ENCODE data around the gene RNF181.
"Not testable (repeated sequence)": the region's sequence is repeated elsewhere in the genome, so short reads cannot be mapped to it uniquely, and the experiment has no call there.

Gene RNF181

DNA sequence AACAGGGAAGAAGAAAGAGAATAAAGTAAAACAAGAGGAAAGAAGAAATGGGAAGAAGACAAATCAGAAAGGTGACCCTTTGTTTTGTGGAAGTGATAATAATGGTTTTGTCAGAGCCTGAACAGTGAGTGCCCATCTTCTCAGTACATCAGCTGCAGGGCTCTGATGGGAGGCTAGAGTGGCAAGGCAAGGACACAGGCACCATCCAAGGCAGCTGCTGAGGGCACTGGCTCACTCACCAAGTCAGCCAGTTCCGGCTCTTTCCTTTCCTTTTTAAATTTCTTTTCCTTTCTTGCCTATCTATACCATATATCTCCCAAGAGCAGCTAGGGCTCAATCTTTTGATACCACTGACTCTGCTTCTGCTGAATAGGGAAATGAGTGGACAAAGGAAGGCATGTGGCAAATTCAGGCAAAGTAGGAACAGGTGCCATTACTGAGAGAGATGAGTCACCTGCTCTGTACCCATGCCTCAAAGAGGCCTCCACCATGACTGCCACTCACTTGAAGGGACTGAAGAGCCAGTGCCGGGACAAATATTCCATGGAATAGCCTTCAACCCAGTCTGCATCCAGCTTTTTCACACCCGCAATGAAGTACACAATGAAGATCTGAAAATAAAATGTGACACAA lies 40.4 kb upstream of the RNF181 start:
- H3K4me3 ChIP-seq, result no peak overlapping the region
- H3K27me3 ChIP-seq, result no peaks in the 10 kb centered on the region
- H3K36me3 ChIP-seq, result peaks cover 36 to 82% (median 62%) of the 10 kb centered on the region in 3 donors
- DNase-seq, result no peak
- H3K27ac ChIP-seq, result no peak overlapping the region
- H3K4me1 ChIP-seq, result peaks cover 0 to 15% (median 6%) of the 10 kb centered on the region in 4 donors
- intact Hi-C loops (cut with DNase I; ENCODE audit: low total_unique reads), result no loop called here
- no peaks in the 10 kb centered on the region for H3K9me3 ChIP-seq
- TF ChIP-seq, protein P1, sequence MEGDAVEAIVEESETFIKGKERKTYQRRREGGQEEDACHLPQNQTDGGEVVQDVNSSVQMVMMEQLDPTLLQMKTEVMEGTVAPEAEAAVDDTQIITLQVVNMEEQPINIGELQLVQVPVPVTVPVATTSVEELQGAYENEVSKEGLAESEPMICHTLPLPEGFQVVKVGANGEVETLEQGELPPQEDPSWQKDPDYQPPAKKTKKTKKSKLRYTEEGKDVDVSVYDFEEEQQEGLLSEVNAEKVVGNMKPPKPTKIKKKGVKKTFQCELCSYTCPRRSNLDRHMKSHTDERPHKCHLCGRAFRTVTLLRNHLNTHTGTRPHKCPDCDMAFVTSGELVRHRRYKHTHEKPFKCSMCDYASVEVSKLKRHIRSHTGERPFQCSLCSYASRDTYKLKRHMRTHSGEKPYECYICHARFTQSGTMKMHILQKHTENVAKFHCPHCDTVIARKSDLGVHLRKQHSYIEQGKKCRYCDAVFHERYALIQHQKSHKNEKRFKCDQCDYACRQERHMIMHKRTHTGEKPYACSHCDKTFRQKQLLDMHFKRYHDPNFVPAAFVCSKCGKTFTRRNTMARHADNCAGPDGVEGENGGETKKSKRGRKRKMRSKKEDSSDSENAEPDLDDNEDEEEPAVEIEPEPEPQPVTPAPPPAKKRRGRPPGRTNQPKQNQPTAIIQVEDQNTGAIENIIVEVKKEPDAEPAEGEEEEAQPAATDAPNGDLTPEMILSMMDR (IDR thresholded peaks at IDR 0.05), result no peak

DNA sequence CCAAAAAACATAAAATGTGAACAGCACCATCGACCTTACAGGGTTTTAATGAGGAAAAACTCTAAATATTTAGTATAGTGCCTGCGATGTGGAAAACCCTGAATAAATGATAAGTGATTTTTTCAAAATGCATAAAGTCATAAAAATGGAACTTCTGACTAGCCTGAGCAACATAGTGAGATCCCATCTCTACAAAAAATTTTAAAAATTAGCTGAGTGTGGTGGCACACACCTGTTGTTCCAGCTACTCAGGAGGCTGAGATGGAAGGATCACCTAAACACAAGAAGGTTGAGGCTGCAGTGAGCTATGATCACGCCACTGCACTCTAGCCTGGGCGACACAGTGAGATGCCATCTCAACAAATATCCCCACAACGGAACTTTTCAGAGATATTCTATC lies 38.4 kb upstream of the RNF181 start:
- H3K36me3 ChIP-seq, result peaks cover 20 to 64% (median 44%) of the 10 kb centered on the region in 3 donors
- intact Hi-C loops (cut with DNase I; ENCODE audit: low total_unique reads), result no loop called here
- H3K4me1 ChIP-seq, result peaks cover 0 to 23% (median 17%) of the 10 kb centered on the region in 4 donors
- H3K27ac ChIP-seq, result no peak overlapping the region
- H3K27me3 ChIP-seq, result no peaks in the 10 kb centered on the region
- TF ChIP-seq, protein P1 (IDR thresholded peaks at IDR 0.05), result no peak
- H3K4me3 ChIP-seq, result no peak overlapping the region
- H3K9me3 ChIP-seq, result no peaks in the 10 kb centered on the region
- DNase-seq, result no peak

DNA sequence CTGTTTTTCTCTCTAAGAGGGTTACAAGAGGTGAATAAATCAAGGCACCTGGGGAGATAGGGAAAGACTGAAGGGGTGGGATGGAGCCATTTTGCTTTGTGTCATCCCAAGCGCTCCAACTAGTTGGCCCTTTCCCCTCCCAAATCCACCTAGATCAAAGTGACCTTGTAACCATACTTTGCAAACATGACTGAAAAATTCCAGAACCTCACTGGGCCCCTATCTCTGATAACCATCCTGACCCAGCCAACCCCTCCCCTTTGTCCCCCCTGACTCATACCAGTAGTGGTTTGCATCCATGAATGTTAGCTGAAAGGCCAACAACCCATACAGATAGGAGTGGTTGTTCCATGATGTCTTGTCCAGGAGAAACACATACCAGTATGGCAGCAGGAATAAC lies 37.4 kb upstream of the RNF181 start:
- peaks cover 0 to 25% (median 17%) of the 10 kb centered on the region in 4 donors for H3K4me1 ChIP-seq
- no peak overlapping the region for H3K27ac ChIP-seq
- DNase-seq, result no peak
- H3K27me3 ChIP-seq, result no peaks in the 10 kb centered on the region
- intact Hi-C loops (cut with DNase I; ENCODE audit: low total_unique reads), result no loop called here
- H3K9me3 ChIP-seq, result no peaks in the 10 kb centered on the region
- peaks cover 10 to 53% (median 34%) of the 10 kb centered on the region in 3 donors for H3K36me3 ChIP-seq
- TF ChIP-seq, protein P1 (IDR thresholded peaks at IDR 0.05), result no peak
- no peak overlapping the region for H3K4me3 ChIP-seq

DNA sequence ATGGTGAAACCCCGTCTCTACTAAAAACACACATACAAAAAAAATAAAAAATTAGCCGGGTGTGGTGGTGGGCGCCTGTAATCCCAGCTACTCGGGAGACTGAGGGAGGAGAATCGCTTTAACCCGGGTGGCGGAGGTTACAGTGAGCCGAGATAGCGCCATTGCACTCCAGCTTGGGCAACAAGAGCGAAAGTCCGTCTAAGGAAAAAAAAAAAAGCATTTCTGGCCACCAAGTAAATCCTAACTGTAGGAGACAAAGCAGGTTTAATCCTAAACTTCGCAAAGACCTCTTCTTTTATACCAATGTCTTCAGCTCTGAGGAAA lies 35.2 kb upstream of the RNF181 start:
- H3K9me3 ChIP-seq, DNase-seq, H3K27me3 ChIP-seq: not testable (repeated sequence)
- peaks cover 0 to 31% (median 12%) of the 10 kb centered on the region in 3 donors for H3K36me3 ChIP-seq
- H3K4me1 ChIP-seq, result peaks cover 0 to 25% (median 17%) of the 10 kb centered on the region in 4 donors
- peak overlapping the region; percentile 89 to 90 for H3K27ac ChIP-seq
- intact Hi-C loops (cut with DNase I; ENCODE audit: low total_unique reads), result loop anchor here (10.0 kb wide), 1 partner anchor 236 kb away; the partner anchor contains the start of gene TGOLN2
- H3K4me3 ChIP-seq, result peak overlapping the region; percentile 89 to 92

DNA sequence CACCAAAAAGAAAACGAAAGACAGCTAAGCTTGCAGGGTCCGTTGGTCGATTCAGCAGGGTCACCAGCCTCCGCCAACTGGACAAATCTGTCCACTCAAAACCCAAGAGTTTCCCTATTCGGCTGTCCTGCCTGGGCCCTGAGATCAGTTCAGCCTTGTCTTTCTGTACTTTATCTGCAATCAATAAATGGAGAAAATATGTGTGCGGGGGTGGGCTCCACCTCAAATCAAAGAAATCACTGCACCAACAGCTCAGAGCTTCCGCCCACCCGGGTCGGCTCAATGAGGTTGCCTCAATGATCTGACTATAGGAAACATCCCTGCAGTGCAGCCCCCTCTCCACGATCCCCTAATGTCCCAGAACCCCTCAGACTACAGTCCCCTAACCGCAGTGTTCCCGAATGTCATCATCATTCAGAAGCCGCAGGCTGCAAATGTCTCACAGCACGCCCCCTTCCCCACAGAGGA lies 34.7 kb upstream of the RNF181 start:
- intact Hi-C loops (cut with DNase I; ENCODE audit: low total_unique reads), result loop anchor here (10.0 kb wide), 1 partner anchor 236 kb away; the partner anchor contains the start of gene TGOLN2
- TF ChIP-seq, protein P1 (IDR thresholded peaks at IDR 0.05), result no peak

More for the DNA sequence above, 34.7 kb upstream of the RNF181 start:
- peak overlapping the region; percentile 89 to 90 for H3K27ac ChIP-seq
- peaks cover 0 to 26% (median 9%) of the 10 kb centered on the region in 3 donors for H3K36me3 ChIP-seq
- H3K4me1 ChIP-seq, result peaks cover 0 to 25% (median 17%) of the 10 kb centered on the region in 4 donors
- no peaks in the 10 kb centered on the region for H3K27me3 ChIP-seq
- peak overlapping the region; percentile 89 to 92 for H3K4me3 ChIP-seq
- no peaks in the 10 kb centered on the region for H3K9me3 ChIP-seq
- DNase-seq, result no peak

All from tibial artery (tissue), 4 donors.